B cell (primary cell): ENCODE results near the gene ARHGAP15.

Experiments
- EZH2 ChIP-seq: IDR thresholded peaks from 2 replicates; pipeline ENCODE4 v1.6.1; 2012; ENCODE audit warnings: borderline replicate concordance, low read depth, mild to moderate bottlenecking, moderate library complexity, low read length; ENCODE audit not compliant: insufficient read depth, poor library complexity, severe bottlenecking
- TF ChIP-seq, protein P1 (sequence below): fragments of 200-600 bp; IDR thresholded peaks from one replicate; pipeline ENCODE4 v1.8.0; 2022; ENCODE audit warnings: antibody characterized with exemption, mild to moderate bottlenecking

DNA sequence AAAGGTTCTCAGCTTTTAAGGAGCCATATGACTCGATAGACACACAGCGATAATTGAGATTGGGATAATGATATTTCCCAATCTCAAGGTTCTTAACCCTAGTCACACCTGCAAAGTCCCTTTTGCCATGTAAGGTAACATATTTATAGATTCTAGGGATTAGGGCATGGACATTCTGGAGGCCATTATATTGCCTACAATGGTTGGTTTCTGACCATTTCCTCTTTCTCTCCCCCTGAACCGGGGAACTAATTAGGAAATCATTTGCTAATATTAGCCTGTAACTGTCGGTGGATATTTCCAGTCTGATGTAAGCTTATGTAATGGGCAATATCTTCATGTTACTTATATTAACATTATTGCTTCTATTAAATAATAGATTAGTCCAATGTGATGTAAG is 40.8 kb upstream of the ARHGAP15 start:
- TF ChIP-seq, protein P1, sequence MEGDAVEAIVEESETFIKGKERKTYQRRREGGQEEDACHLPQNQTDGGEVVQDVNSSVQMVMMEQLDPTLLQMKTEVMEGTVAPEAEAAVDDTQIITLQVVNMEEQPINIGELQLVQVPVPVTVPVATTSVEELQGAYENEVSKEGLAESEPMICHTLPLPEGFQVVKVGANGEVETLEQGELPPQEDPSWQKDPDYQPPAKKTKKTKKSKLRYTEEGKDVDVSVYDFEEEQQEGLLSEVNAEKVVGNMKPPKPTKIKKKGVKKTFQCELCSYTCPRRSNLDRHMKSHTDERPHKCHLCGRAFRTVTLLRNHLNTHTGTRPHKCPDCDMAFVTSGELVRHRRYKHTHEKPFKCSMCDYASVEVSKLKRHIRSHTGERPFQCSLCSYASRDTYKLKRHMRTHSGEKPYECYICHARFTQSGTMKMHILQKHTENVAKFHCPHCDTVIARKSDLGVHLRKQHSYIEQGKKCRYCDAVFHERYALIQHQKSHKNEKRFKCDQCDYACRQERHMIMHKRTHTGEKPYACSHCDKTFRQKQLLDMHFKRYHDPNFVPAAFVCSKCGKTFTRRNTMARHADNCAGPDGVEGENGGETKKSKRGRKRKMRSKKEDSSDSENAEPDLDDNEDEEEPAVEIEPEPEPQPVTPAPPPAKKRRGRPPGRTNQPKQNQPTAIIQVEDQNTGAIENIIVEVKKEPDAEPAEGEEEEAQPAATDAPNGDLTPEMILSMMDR: no peak
- TF ChIP-seq EZH2: no peak
